Epithelial cell of esophagus (primary cell): ENCODE results near the gene OR11A1.

Experiments used
- DNase-seq: peaks from one replicate; pipeline ENCODE4 v3.0.0; 2010; ENCODE audit warnings: low read depth
- H3K4me3 ChIP-seq: 2 replicates; pipeline ENCODE4 v1.5.1; 2011; ENCODE audit warnings: mild to moderate bottlenecking, low read length, control low read depth
- TF ChIP-seq, protein P1 (sequence below): IDR thresholded peaks from 2 replicates; pipeline ENCODE4 v1.5.1; 2011; ENCODE audit warnings: low read depth, mild to moderate bottlenecking, low read length, control low read depth, inconsistent platforms; ENCODE audit not compliant: insufficient read depth; ENCODE audit errors: missing control alignments

Gene OR11A1

DNA sequence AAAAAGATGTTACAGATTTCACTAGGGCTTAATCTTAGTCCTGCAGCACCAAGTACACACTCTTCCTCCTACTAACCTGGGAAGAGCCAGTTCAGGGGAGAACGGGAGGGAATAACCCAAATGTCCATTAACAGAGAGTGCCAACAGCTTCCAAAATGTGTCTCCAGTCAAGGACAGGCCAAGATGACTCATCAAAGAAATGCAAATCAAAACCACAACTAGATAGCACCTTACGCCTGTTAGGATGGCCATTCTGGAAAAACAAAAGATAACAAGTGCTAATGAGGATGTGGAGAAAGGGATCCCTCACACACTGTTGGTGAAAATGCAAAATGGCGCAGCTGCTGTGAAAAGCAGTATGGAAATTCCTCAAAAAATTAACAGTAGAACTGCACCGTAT lies 34.7 kb upstream of the OR11A1 start:
- no peak for DNase-seq
- no peak overlapping the region for H3K4me3 ChIP-seq
- TF ChIP-seq, protein P1, sequence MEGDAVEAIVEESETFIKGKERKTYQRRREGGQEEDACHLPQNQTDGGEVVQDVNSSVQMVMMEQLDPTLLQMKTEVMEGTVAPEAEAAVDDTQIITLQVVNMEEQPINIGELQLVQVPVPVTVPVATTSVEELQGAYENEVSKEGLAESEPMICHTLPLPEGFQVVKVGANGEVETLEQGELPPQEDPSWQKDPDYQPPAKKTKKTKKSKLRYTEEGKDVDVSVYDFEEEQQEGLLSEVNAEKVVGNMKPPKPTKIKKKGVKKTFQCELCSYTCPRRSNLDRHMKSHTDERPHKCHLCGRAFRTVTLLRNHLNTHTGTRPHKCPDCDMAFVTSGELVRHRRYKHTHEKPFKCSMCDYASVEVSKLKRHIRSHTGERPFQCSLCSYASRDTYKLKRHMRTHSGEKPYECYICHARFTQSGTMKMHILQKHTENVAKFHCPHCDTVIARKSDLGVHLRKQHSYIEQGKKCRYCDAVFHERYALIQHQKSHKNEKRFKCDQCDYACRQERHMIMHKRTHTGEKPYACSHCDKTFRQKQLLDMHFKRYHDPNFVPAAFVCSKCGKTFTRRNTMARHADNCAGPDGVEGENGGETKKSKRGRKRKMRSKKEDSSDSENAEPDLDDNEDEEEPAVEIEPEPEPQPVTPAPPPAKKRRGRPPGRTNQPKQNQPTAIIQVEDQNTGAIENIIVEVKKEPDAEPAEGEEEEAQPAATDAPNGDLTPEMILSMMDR = no peak

DNA sequence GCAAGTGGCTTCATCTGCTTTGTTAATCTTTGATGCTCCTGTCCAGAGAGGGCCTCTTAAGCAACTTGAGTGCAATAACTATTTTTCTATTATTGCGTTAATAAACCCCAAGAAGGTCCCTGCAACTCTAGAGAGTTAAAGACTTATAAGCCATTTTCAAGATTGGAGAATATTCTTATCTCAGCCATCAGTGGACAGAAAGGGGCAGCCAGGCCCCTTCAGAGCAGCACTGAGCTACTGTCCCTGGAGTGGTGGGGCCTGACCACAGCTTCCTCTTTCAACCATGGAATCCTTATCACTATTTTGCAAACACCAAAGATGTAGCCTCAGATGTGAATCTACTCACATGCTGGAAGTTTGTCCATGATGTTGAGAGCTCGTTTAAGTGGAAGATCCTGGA lies 33.7 kb upstream of the OR11A1 start:
- H3K4me3 ChIP-seq = no peak overlapping the region
- DNase-seq = no peak
- TF ChIP-seq, protein P1 = no peak

DNA sequence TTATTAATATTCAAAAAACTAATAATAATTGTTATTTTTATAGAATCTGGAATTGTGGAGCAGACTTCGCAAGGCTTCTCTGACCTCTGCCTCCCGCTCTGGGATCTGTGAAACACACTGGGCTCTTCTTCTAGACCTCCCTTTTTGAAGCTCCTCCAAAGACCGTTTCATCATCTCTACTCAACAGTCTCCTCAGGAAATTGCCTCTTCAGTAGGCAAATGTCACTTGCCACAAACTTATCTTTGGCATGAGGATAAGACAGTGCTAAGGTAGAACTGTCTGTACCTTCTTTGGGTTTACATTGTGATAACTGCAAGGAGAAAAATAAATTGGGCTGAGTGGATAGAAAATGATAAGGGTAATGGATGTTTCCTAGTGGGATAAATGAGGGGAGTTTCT lies 33.2 kb upstream of the OR11A1 start:
- TF ChIP-seq, protein P1 = no peak
- H3K4me3 ChIP-seq = no peak overlapping the region
- no peak for DNase-seq

DNA sequence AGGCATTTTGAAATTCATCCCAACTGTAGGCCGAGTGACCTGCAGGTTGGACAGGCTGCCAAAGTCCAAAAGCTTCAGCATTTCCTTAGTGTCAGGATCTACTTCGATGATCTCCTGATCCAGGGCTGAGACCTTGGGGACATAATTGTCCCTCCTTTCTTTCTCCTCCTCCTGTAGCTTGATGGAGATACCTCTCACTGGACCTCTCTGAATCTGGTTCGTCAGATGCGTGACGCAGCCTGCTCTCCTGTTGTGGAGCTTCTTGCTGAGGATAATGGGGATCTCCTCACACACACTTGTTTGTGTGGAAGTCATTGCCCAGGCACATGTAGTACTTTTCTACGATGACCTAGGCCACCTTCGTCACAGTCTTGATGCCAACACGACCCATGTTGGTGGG lies 32.4 kb upstream of the OR11A1 start:
- no peak for DNase-seq

DNA sequence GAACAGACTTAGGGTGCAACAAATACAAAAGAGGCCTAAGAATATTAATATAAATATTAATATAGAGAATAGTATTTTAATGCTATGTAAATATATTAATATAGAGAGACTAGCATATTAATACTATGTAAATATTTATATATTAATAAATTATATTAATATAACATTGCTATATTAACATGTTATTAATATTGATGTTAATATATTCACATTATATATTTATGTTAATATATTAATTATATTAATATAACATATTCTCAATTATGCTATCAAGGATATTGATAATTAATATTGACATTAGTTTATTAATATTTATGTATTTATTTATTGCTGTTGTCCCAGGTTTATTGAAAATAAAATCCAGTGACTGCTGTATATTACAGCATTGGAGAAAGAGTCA lies 32.0 kb upstream of the OR11A1 start:
- TF ChIP-seq, protein P1 = no peak
- DNase-seq = no peak

More for the DNA sequence above, 32.4 kb upstream of the OR11A1 start:
- H3K4me3 ChIP-seq = no peak overlapping the region
- TF ChIP-seq, protein P1 = no peak

DNA sequence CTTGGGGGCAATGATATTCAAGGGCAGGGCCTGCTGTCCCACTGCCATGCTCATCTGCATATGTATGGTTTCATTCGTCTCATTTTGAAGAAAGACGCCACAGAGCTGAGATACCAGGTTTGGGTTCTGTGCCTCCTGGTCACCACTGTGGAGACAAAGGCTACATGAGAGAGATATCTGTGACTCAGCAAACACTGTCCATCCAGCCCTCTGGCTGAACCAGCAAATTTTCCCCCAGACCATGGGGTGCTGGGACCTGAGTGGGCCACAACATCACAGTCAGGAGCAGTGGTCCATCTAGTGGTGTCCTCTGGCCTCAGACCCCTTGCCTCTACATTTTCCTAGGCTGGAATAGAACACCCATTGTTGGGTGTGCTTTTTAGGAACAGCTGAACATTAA lies 30.8 kb upstream of the OR11A1 start, which contains the start of gene MAS1L:
MAS1L (minus strand) TSS at position 297 of the 400 bp plus-strand sequence; CDS start at position 243, 54 bp downstream.
- no peak for DNase-seq
- H3K4me3 ChIP-seq = no peak within 1 kb of the TSS
- TF ChIP-seq, protein P1 = no peak

More for the DNA sequence above, 32.0 kb upstream of the OR11A1 start:
- H3K4me3 ChIP-seq = no peak overlapping the region

DNA sequence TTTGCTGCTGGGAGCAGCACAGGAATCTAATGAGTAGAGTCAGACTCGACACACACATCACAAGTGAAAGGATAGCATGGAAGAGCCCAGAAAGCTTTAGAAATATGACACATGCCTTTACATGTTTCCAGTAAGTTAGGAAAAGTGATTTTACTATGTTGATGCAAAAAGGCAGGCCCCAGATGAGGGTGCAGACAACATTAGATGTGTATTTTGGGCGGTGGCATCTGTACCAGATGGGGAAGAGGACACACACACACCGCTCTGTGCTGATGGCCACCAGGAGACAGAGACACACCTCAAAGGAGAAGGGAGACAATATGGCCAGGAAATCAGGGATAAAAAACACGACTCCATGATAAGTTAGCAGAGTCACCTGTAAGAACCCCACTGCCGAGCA lies 30.3 kb upstream of the OR11A1 start:
- H3K4me3 ChIP-seq = no peak overlapping the region
- DNase-seq = no peak
- TF ChIP-seq, protein P1 = no peak
